ENCODE results near the gene NBEAL2.

The NBEAL2 gene

DNA sequence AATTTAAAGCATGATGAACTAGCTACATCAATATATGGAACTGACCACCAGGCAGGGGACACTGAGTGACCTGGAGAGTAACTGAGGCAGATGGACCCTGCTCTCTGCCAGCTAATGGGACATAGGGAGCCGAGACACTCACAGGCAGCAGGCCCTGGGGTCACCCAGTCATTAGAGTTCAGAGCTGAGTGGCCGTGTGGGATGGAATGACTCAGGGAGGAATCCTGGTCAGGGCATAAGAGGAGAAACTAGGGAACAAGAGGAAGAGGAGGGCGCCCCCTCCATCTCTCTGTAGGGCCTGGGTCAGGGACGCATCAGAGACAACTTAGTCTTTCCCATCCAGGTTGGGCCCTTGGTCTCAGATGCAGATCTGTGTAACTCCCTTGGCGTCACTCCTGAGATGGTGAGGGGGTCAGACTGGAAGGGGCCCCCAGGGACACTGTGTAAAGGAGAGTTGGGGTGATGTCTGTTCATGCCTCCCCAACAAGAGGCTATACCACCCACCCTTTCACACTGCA, 42.7 kb upstream of the NBEAL2 start:
- H3K4me2 ChIP-seq (ENCODE audit: low read length, poor library complexity, severe bottlenecking) = no peak overlapping the region
- peak overlapping the region; percentile 35 for H2BK120ac ChIP-seq (ENCODE audit: low read depth, low read length)
- H3K9me3 ChIP-seq (ENCODE audit: control insufficient read depth, low read length) = no peaks in the 10 kb centered on the region
- peak overlapping the region in 1 of 2 experiments; percentile 44 for H3K18ac ChIP-seq (ENCODE audit: low read depth in 1 of 2, low read length in 2 of 2)
- 48% methylated on average over 4 of the region's 5 CpGs for WGBS
- H3K27me3 ChIP-seq (ENCODE audit: control insufficient read depth in 1 of 2, insufficient read depth in 1 of 2, low read length in 2 of 2) = no peaks in the 10 kb centered on the region
- peak overlapping the region; percentile 44 for H2BK15ac ChIP-seq (ENCODE audit: low read depth, poor library complexity, severe bottlenecking)
- peak overlapping the region; percentile 24 for H3K9ac ChIP-seq (ENCODE audit: low read length)
- peak overlapping the region; percentile 32 for H2AFZ ChIP-seq (ENCODE audit: low read depth, low read length)
- H3K4me1 ChIP-seq (ENCODE audit: control insufficient read depth, insufficient read depth, low read depth, low read length) = peaks cover 55% of the 10 kb centered on the region
- peak overlapping the region; percentile 18 to 39 for H2BK12ac ChIP-seq (ENCODE audit: low read length in 2 of 2)
- H3K79me1 ChIP-seq (replicated peaks; ENCODE audit: low read length, poor library complexity, severe bottlenecking) = peaks cover 68% of the 10 kb centered on the region
- peak overlapping the region in 1 of 2 experiments; percentile 21 for H3K4me3 ChIP-seq (ENCODE audit: insufficient read depth in 1 of 2, low read depth in 1 of 2, low read length in 2 of 2)
- peak overlapping the region; percentile 51 for H4K8ac ChIP-seq (ENCODE audit: low read length)
- peak; percentile 66 for DNase-seq
- peak overlapping the region in 1 of 2 experiments; percentile 79 for H3K14ac ChIP-seq (ENCODE audit: low read length in 2 of 2)
- H3K36me3 ChIP-seq (ENCODE audit: control insufficient read depth in 1 of 2, insufficient read depth in 2 of 2, low read depth in 1 of 2, low read length in 2 of 2) = peaks cover 47 to 57% of the 10 kb centered on the region in 2 experiments
- H2AK5ac ChIP-seq (ENCODE audit: low read length, severe bottlenecking) = peak overlapping the region; percentile 82
- H3K23ac ChIP-seq (ENCODE audit: low read length in 2 of 2) = peak overlapping the region in 1 of 2 experiments; percentile 85
- peak overlapping the region in 1 of 2 experiments; percentile 68 for H3K4ac ChIP-seq (ENCODE audit: low read depth in 1 of 2, low read length in 2 of 2)
- peak overlapping the region; percentile 10 for H3K27ac ChIP-seq (ENCODE audit: low read length, poor library complexity, severe bottlenecking)
- H4K91ac ChIP-seq (ENCODE audit: low read length) = peak overlapping the region; percentile 46
- H2BK5ac ChIP-seq (ENCODE audit: low read depth, low read length, poor library complexity, severe bottlenecking) = no peak overlapping the region

DNA sequence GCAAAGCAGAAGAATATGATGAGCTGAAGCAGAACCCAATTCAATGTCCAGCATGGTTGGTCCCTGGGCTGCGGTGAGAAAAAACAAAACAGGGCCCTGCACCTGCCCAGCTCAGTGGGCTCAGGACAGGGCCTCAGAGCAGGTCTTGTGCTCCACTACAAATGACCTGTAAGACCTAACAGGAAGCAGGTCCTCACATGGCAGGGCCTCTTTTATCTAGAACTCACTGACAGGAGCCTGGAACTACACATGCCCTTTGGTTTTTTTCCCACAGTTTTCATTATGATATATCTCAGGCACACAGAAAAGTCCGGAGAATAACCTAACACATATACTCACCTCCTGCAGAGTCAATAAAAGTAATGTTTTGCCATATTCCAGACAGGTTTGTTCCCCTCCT, 41.3 kb upstream of the NBEAL2 start:
- Histone ChIP-seq H2BK120ac (ENCODE audit: low read depth, low read length) (no peak overlapping the region), H3K4ac (ENCODE audit: low read depth in 1 of 2, low read length in 2 of 2) (no peak overlapping the region), H3K27ac (ENCODE audit: low read length, poor library complexity, severe bottlenecking) (no peak overlapping the region), H4K8ac (ENCODE audit: low read length) (no peak overlapping the region), H3K4me3 (ENCODE audit: insufficient read depth in 1 of 2, low read depth in 1 of 2, low read length in 2 of 2) (no peak overlapping the region), H3K9me3 (ENCODE audit: control insufficient read depth, low read length) (no peaks in the 10 kb centered on the region), H3K9ac (ENCODE audit: low read length) (no peak overlapping the region), H3K4me2 (ENCODE audit: low read length, poor library complexity, severe bottlenecking) (no peak overlapping the region), H3K14ac (ENCODE audit: low read length in 2 of 2) (no peak overlapping the region), H4K91ac (ENCODE audit: low read length) (no peak overlapping the region), H3K27me3 (ENCODE audit: control insufficient read depth in 1 of 2, insufficient read depth in 1 of 2, low read length in 2 of 2) (no peaks in the 10 kb centered on the region), H2BK15ac (ENCODE audit: low read depth, poor library complexity, severe bottlenecking) (no peak overlapping the region), H2BK5ac (ENCODE audit: low read depth, low read length, poor library complexity, severe bottlenecking) (no peak overlapping the region), H3K79me1 (replicated peaks; ENCODE audit: low read length, poor library complexity, severe bottlenecking) (peaks cover 64% of the 10 kb centered on the region), H3K18ac (ENCODE audit: low read depth in 1 of 2, low read length in 2 of 2) (no peak overlapping the region), H3K4me1 (ENCODE audit: control insufficient read depth, insufficient read depth, low read depth, low read length) (peaks cover 58% of the 10 kb centered on the region), H2AFZ (ENCODE audit: low read depth, low read length) (no peak overlapping the region), H3K36me3 (ENCODE audit: control insufficient read depth in 1 of 2, insufficient read depth in 2 of 2, low read depth in 1 of 2, low read length in 2 of 2) (peaks cover 49 to 52% of the 10 kb centered on the region in 2 experiments), H2AK5ac (ENCODE audit: low read length, severe bottlenecking) (peak overlapping the region; percentile 44), H2BK12ac (ENCODE audit: low read length in 2 of 2) (no peak overlapping the region), H3K23ac (ENCODE audit: low read length in 2 of 2) (no peak overlapping the region)
- no peak for DNase-seq
- WGBS = 96% methylated on average over 2 of the region's 2 CpGs

DNA sequence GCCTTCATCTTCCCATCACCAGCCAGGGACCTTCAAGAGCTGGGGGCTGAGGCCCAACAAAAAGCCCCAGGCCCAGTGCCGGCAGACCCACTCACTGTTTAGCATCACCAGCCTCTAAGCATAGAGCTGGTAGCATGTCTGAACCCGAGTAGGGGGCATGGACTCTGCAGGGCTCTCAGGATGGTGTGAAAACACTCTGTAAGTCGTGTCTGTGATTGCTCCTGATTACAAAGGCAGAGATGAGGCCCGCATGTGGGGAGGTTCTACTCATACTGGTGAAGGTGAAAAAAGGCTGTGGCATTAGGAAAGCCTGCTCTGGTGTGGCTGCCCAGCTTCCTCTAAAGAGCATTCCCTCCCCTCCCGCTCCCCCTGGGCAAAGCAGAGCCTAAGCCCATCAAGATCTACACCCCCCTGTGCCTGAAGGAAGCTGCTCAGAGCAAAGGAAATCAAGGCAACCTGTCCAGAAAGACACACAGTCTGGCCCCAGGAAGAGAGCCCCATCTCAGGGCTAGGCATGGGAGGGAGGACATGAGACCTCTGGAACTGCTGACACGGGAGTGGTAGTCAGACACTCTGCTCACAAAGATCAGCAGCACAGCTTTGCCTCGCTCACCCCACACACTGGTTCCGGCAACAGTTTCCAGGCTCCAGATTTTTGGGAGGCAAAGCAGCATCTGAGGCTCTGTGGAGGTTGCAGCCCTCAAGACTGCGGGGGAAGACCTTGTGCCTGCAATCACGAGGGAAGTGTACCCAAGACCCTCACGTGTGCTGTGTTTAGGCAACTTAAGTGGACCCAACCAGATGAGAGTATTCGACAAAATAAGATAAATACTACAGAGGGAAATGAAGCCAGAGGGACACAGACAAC, 39.7 kb upstream of the NBEAL2 start:
- Histone ChIP-seq H3K4me2 (ENCODE audit: low read length, poor library complexity, severe bottlenecking) (no peak overlapping the region), H3K18ac (ENCODE audit: low read depth in 1 of 2, low read length in 2 of 2) (peak overlapping the region in 1 of 2 experiments; percentile 34), H2BK5ac (ENCODE audit: low read depth, low read length, poor library complexity, severe bottlenecking) (no peak overlapping the region), H3K14ac (ENCODE audit: low read length in 2 of 2) (no peak overlapping the region), H3K36me3 (ENCODE audit: control insufficient read depth in 1 of 2, insufficient read depth in 2 of 2, low read depth in 1 of 2, low read length in 2 of 2) (peaks cover 48 to 49% of the 10 kb centered on the region in 2 experiments), H3K23ac (ENCODE audit: low read length in 2 of 2) (peak overlapping the region in 1 of 2 experiments; percentile 26), H3K27me3 (ENCODE audit: control insufficient read depth in 1 of 2, insufficient read depth in 1 of 2, low read length in 2 of 2) (no peaks in the 10 kb centered on the region), H3K79me1 (replicated peaks; ENCODE audit: low read length, poor library complexity, severe bottlenecking) (peaks cover 54% of the 10 kb centered on the region), H4K91ac (ENCODE audit: low read length) (no peak overlapping the region), H3K4me3 (ENCODE audit: insufficient read depth in 1 of 2, low read depth in 1 of 2, low read length in 2 of 2) (no peak overlapping the region), H3K27ac (ENCODE audit: low read length, poor library complexity, severe bottlenecking) (no peak overlapping the region), H2BK12ac (ENCODE audit: low read length in 2 of 2) (peak overlapping the region in 1 of 2 experiments; percentile 11), H2BK120ac (ENCODE audit: low read depth, low read length) (no peak overlapping the region), H3K9ac (ENCODE audit: low read length) (no peak overlapping the region), H4K8ac (ENCODE audit: low read length) (no peak overlapping the region), H3K4me1 (ENCODE audit: control insufficient read depth, insufficient read depth, low read depth, low read length) (peaks cover 63% of the 10 kb centered on the region), H2AFZ (ENCODE audit: low read depth, low read length) (no peak overlapping the region), H2AK5ac (ENCODE audit: low read length, severe bottlenecking) (peak overlapping the region; percentile 38), H3K4ac (ENCODE audit: low read depth in 1 of 2, low read length in 2 of 2) (no peak overlapping the region), H2BK15ac (ENCODE audit: low read depth, poor library complexity, severe bottlenecking) (no peak overlapping the region), H3K9me3 (ENCODE audit: control insufficient read depth, low read length) (no peaks in the 10 kb centered on the region)
- 85% methylated on average over 12 of the region's 12 CpGs for WGBS
- no peak for DNase-seq

DNA sequence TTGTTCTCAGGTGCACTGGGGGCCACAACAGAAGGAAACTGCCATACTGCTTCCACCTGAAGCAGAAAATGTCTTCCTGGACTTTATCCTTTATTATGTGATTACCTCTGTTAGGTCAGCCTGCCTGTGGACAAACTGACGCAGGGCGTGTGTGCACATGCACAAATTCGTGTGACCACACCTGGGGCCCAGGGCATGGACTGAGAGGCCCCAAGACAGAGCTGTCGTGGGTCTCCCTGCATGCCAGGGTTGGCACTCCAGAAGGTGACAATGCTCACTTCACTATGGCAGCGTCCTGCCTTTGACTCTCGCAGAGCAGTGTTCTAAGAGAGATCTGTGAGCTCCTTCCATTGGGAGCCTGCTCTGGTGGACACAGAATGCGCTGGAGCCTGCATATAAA, 37.4 kb upstream of the NBEAL2 start:
- Histone ChIP-seq H3K9me3 (ENCODE audit: control insufficient read depth, low read length) (no peaks in the 10 kb centered on the region), H3K9ac (ENCODE audit: low read length) (no peak overlapping the region), H2BK15ac (ENCODE audit: low read depth, poor library complexity, severe bottlenecking) (no peak overlapping the region), H4K91ac (ENCODE audit: low read length) (no peak overlapping the region), H2BK120ac (ENCODE audit: low read depth, low read length) (no peak overlapping the region), H3K79me1 (replicated peaks; ENCODE audit: low read length, poor library complexity, severe bottlenecking) (peaks cover 48% of the 10 kb centered on the region), H2BK12ac (ENCODE audit: low read length in 2 of 2) (no peak overlapping the region), H2AK5ac (ENCODE audit: low read length, severe bottlenecking) (peak overlapping the region; percentile 27), H3K4me2 (ENCODE audit: low read length, poor library complexity, severe bottlenecking) (no peak overlapping the region), H2AFZ (ENCODE audit: low read depth, low read length) (no peak overlapping the region), H3K27me3 (ENCODE audit: control insufficient read depth in 1 of 2, insufficient read depth in 1 of 2, low read length in 2 of 2) (no peaks in the 10 kb centered on the region), H4K8ac (ENCODE audit: low read length) (no peak overlapping the region), H2BK5ac (ENCODE audit: low read depth, low read length, poor library complexity, severe bottlenecking) (no peak overlapping the region), H3K4me3 (ENCODE audit: insufficient read depth in 1 of 2, low read depth in 1 of 2, low read length in 2 of 2) (no peak overlapping the region), H3K23ac (ENCODE audit: low read length in 2 of 2) (no peak overlapping the region), H3K14ac (ENCODE audit: low read length in 2 of 2) (no peak overlapping the region), H3K18ac (ENCODE audit: low read depth in 1 of 2, low read length in 2 of 2) (no peak overlapping the region), H3K4ac (ENCODE audit: low read depth in 1 of 2, low read length in 2 of 2) (no peak overlapping the region), H3K4me1 (ENCODE audit: control insufficient read depth, insufficient read depth, low read depth, low read length) (peaks cover 57% of the 10 kb centered on the region), H3K36me3 (ENCODE audit: control insufficient read depth in 1 of 2, insufficient read depth in 2 of 2, low read depth in 1 of 2, low read length in 2 of 2) (peaks cover 47 to 59% of the 10 kb centered on the region in 2 experiments), H3K27ac (ENCODE audit: low read length, poor library complexity, severe bottlenecking) (no peak overlapping the region)
- 97% methylated on average over 6 of the region's 7 CpGs for WGBS
- no peak for DNase-seq

Data from mesenchymal stem cell (in vitro differentiated cells and primary cell).